GM19351 (cell line): ENCODE measurements around the gene SEPTIN3.

Source experiments
- ATAC-seq: cut with Tn5 transposase; IDR thresholded peaks from one replicate; pipeline ENCODE4 v1.9.1; 2021; ENCODE audit warnings: mild to moderate bottlenecking, moderate library complexity; ENCODE audit not compliant: unreplicated experiment

The SEPTIN3 gene

GRCh38 chr22:41969110-41969646 is at the start of gene SEPTIN3:
Gene SEPTIN3 (plus strand): TSS chr22:41969443. CDS start chr22:41971493, 2,050 bp downstream.
- no peak for ATAC-seq

GRCh38 chr22:41920271-41920976 is 48.8 kb upstream of the SEPTIN3 start:
- peak; percentile 27 for ATAC-seq

GRCh38 chr22:41922328-41922727 is 46.9 kb upstream of the SEPTIN3 start:
- no peak for ATAC-seq

- ATAC-seq = no peak
Observed at GRCh38 chr22:41922940-41923594, 46.2 kb upstream of the SEPTIN3 start.

GRCh38 chr22:41923595-41924276 is 45.5 kb upstream of the SEPTIN3 start:
- ATAC-seq = no peak

GRCh38 chr22:41925783-41926460 is 43.3 kb upstream of the SEPTIN3 start:
- peak; percentile 36 for ATAC-seq

- no peak for ATAC-seq
Observed at GRCh38 chr22:41927813-41928212, 41.4 kb upstream of the SEPTIN3 start.

- ATAC-seq = no peak
Observed at GRCh38 chr22:41928593-41929417, 40.4 kb upstream of the SEPTIN3 start.

GRCh38 chr22:41929418-41929810 is 39.8 kb upstream of the SEPTIN3 start:
- no peak for ATAC-seq

GRCh38 chr22:41931701-41932269 is 37.5 kb upstream of the SEPTIN3 start:
- no peak for ATAC-seq

- no peak for ATAC-seq
Observed at GRCh38 chr22:41932353-41932752, 36.9 kb upstream of the SEPTIN3 start.

- no peak for ATAC-seq
Observed at GRCh38 chr22:41933411-41934177, 35.6 kb upstream of the SEPTIN3 start.

GRCh38 chr22:41934284-41935014 is 34.8 kb upstream of the SEPTIN3 start:
- ATAC-seq = no peak

GRCh38 chr22:41935015-41935351 is 34.3 kb upstream of the SEPTIN3 start:
- no peak for ATAC-seq

- no peak for ATAC-seq
Observed at GRCh38 chr22:41935509-41935908, 33.7 kb upstream of the SEPTIN3 start.

GRCh38 chr22:41936894-41937169 is 32.4 kb upstream of the SEPTIN3 start:
- no peak for ATAC-seq

GRCh38 chr22:41939981-41940831 is 29.0 kb upstream of the SEPTIN3 start:
- ATAC-seq = peak; percentile 52
